Skeletal muscle satellite cell (primary cell): ENCODE data around the gene LRP8.

Experiments
- H3K27me3 ChIP-seq: 2 replicates; pipeline ENCODE4 v1.7.0; 2013; ENCODE audit warnings: low read length; ENCODE audit not compliant: control insufficient read depth, insufficient read depth
- H3K36me3 ChIP-seq: 2 replicates; pipeline ENCODE4 v1.7.0; 2013; ENCODE audit warnings: mild to moderate bottlenecking, control low read depth, low read length; ENCODE audit not compliant: insufficient read depth
- H3K4me1 ChIP-seq: 2 replicates; pipeline ENCODE4 v1.7.0; 2013; ENCODE audit warnings: low read length; ENCODE audit not compliant: control insufficient read depth, insufficient read depth
- H3K4me2 ChIP-seq: 2 replicates; pipeline ENCODE4 v1.7.0; 2013; ENCODE audit warnings: mild to moderate bottlenecking, low read length
- H3K4me3 ChIP-seq: 2 replicates; pipeline ENCODE4 v1.7.0; 2013; ENCODE audit warnings: low read length
- H3K9ac ChIP-seq: 2 replicates; pipeline ENCODE4 v1.7.0; 2013; ENCODE audit warnings: mild to moderate bottlenecking, low read depth, low read length, moderate library complexity
- H3K9me3 ChIP-seq: replicated peaks from 2 replicates; pipeline ENCODE4 v1.7.0; 2013; ENCODE audit warnings: mild to moderate bottlenecking, control low read depth, low read length

Gene LRP8

GRCh38 chr1:53306168-53306567 lies 21.7 kb downstream of the LRP8 start:
- H3K4me2 ChIP-seq, result no peak overlapping the region
- no peak overlapping the region for H3K9ac ChIP-seq
- H3K27me3 ChIP-seq, result no peaks in the 10 kb centered on the region
- no peak overlapping the region for H3K4me3 ChIP-seq
- H3K9me3 ChIP-seq, result no peaks in the 10 kb centered on the region
- H3K4me1 ChIP-seq, result peaks cover 28% of the 10 kb centered on the region
- H3K36me3 ChIP-seq, result no peaks in the 10 kb centered on the region

- Histone ChIP-seq H3K4me3 (no peak overlapping the region), H3K27me3 (no peaks in the 10 kb centered on the region), H3K4me2 (no peak overlapping the region), H3K9me3 (no peaks in the 10 kb centered on the region), H3K9ac (no peak overlapping the region), H3K36me3 (no peaks in the 10 kb centered on the region), H3K4me1 (peaks cover 28% of the 10 kb centered on the region)
These were observed 22.2 kb downstream of the LRP8 start for GRCh38 chr1:53305650-53306049.

GRCh38 chr1:53304527-53304926 lies 23.3 kb downstream of the LRP8 start:
- Histone ChIP-seq H3K4me2 (no peak overlapping the region), H3K9ac (no peak overlapping the region), H3K4me1 (peaks cover 28% of the 10 kb centered on the region), H3K36me3 (no peaks in the 10 kb centered on the region), H3K4me3 (no peak overlapping the region), H3K9me3 (no peaks in the 10 kb centered on the region), H3K27me3 (no peaks in the 10 kb centered on the region)

- Histone ChIP-seq H3K27me3 (no peaks in the 10 kb centered on the region), H3K9ac (no peak overlapping the region), H3K4me1 (peaks cover 28% of the 10 kb centered on the region), H3K36me3 (no peaks in the 10 kb centered on the region), H3K4me3 (no peak overlapping the region), H3K4me2 (peak overlapping the region; percentile 0), H3K9me3 (no peaks in the 10 kb centered on the region)
These were observed 23.9 kb downstream of the LRP8 start for GRCh38 chr1:53303726-53304515.

GRCh38 chr1:53303243-53303642 lies 24.6 kb downstream of the LRP8 start:
- Histone ChIP-seq H3K27me3 (no peaks in the 10 kb centered on the region), H3K9me3 (no peaks in the 10 kb centered on the region), H3K4me2 (no peak overlapping the region), H3K36me3 (no peaks in the 10 kb centered on the region), H3K9ac (no peak overlapping the region), H3K4me1 (peaks cover 34% of the 10 kb centered on the region), H3K4me3 (no peak overlapping the region)

GRCh38 chr1:53299233-53299632 lies 28.6 kb downstream of the LRP8 start:
- H3K36me3 ChIP-seq, result no peaks in the 10 kb centered on the region
- H3K4me2 ChIP-seq, result no peak overlapping the region
- no peaks in the 10 kb centered on the region for H3K27me3 ChIP-seq
- H3K9me3 ChIP-seq, result no peaks in the 10 kb centered on the region
- H3K4me1 ChIP-seq, result peaks cover 40% of the 10 kb centered on the region
- no peak overlapping the region for H3K9ac ChIP-seq
- no peak overlapping the region for H3K4me3 ChIP-seq

GRCh38 chr1:53298045-53298637 lies 29.7 kb downstream of the LRP8 start:
- Histone ChIP-seq H3K9ac (no peak overlapping the region), H3K4me1 (peaks cover 44% of the 10 kb centered on the region), H3K4me2 (no peak overlapping the region), H3K9me3 (no peaks in the 10 kb centered on the region), H3K27me3 (no peaks in the 10 kb centered on the region), H3K4me3 (no peak overlapping the region), H3K36me3 (no peaks in the 10 kb centered on the region)

- H3K36me3 ChIP-seq, result no peaks in the 10 kb centered on the region
- no peak overlapping the region for H3K9ac ChIP-seq
- peaks cover 51% of the 10 kb centered on the region for H3K4me1 ChIP-seq
- no peaks in the 10 kb centered on the region for H3K27me3 ChIP-seq
- H3K4me3 ChIP-seq, result no peak overlapping the region
- no peak overlapping the region for H3K4me2 ChIP-seq
- H3K9me3 ChIP-seq, result no peaks in the 10 kb centered on the region
These were observed 30.7 kb downstream of the LRP8 start for GRCh38 chr1:53297195-53297594.

GRCh38 chr1:53296117-53296749 lies 31.6 kb downstream of the LRP8 start:
- no peak overlapping the region for H3K4me3 ChIP-seq
- H3K36me3 ChIP-seq, result no peaks in the 10 kb centered on the region
- no peak overlapping the region for H3K4me2 ChIP-seq
- no peaks in the 10 kb centered on the region for H3K9me3 ChIP-seq
- H3K27me3 ChIP-seq, result no peaks in the 10 kb centered on the region
- H3K9ac ChIP-seq, result no peak overlapping the region
- H3K4me1 ChIP-seq, result peaks cover 51% of the 10 kb centered on the region

- Histone ChIP-seq H3K4me2 (no peak overlapping the region), H3K4me1 (peaks cover 51% of the 10 kb centered on the region), H3K36me3 (no peaks in the 10 kb centered on the region), H3K4me3 (no peak overlapping the region), H3K9ac (no peak overlapping the region), H3K27me3 (no peaks in the 10 kb centered on the region), H3K9me3 (no peaks in the 10 kb centered on the region)
These were observed 32.1 kb downstream of the LRP8 start for GRCh38 chr1:53295726-53296116.

GRCh38 chr1:53295295-53295694 lies 32.6 kb downstream of the LRP8 start:
- Histone ChIP-seq H3K9me3 (no peaks in the 10 kb centered on the region), H3K4me3 (no peak overlapping the region), H3K4me2 (peak overlapping the region; percentile 32), H3K36me3 (no peaks in the 10 kb centered on the region), H3K27me3 (no peaks in the 10 kb centered on the region), H3K9ac (no peak overlapping the region), H3K4me1 (peaks cover 51% of the 10 kb centered on the region)
